Fibroblast of the conjunctiva (primary cell): ENCODE data around the gene ACAP1.
"Not testable (repeated sequence)": the region's sequence is repeated elsewhere in the genome, so short reads cannot be mapped to it uniquely, and the experiment has no call there.

ENCODE experiments used
- DNase-seq: peaks from one replicate; pipeline ENCODE4 v3.0.0-alpha.2; 2010; ENCODE audit warnings: low read depth

The ACAP1 gene

GRCh38 chr17:7355573-7355972 lies 19.2 kb downstream of the ACAP1 start:
- DNase-seq = no peak

GRCh38 chr17:7356072-7356549 lies 19.8 kb downstream of the ACAP1 start:
- DNase-seq = no peak

- no peak for DNase-seq
These were observed 20.4 kb downstream of the ACAP1 start for GRCh38 chr17:7356756-7357155.

GRCh38 chr17:7357381-7357780 lies 21.1 kb downstream of the ACAP1 start:
- no peak for DNase-seq

GRCh38 chr17:7361906-7362305 lies 25.6 kb downstream of the ACAP1 start:
- DNase-seq = no peak

- no peak for DNase-seq
These were observed 27.0 kb downstream of the ACAP1 start for GRCh38 chr17:7363311-7363710.

- not testable (repeated sequence) for DNase-seq
These were observed 29.6 kb downstream of the ACAP1 start for GRCh38 chr17:7365963-7366362.

GRCh38 chr17:7367083-7367482 lies 30.8 kb downstream of the ACAP1 start:
- no peak for DNase-seq

GRCh38 chr17:7367918-7368598 lies 31.7 kb downstream of the ACAP1 start:
- DNase-seq = no peak

- DNase-seq = not testable (repeated sequence)
These were observed 32.3 kb downstream of the ACAP1 start for GRCh38 chr17:7368599-7368994.

- DNase-seq = no peak
These were observed 33.5 kb downstream of the ACAP1 start for GRCh38 chr17:7369825-7370224.

- DNase-seq = no peak
These were observed 34.5 kb downstream of the ACAP1 start for GRCh38 chr17:7370853-7371252.

- no peak for DNase-seq
These were observed 38.0 kb downstream of the ACAP1 start for GRCh38 chr17:7374353-7374752.

GRCh38 chr17:7379134-7379533 lies 42.8 kb downstream of the ACAP1 start:
- no peak for DNase-seq

GRCh38 chr17:7380321-7380720 lies 44.0 kb downstream of the ACAP1 start:
- peak; percentile 53 for DNase-seq

GRCh38 chr17:7380855-7381683 lies 44.7 kb downstream of the ACAP1 start, which contains the start of gene TNK1:
Gene TNK1, plus strand, starts transcription at chr17:7381089. Its CDS starts 1,838 bp downstream, at chr17:7382927.
- no peak for DNase-seq

GRCh38 chr17:7382901-7383300 lies 46.6 kb downstream of the ACAP1 start:
- DNase-seq = no peak

GRCh38 chr17:7383371-7383741 lies 47.0 kb downstream of the ACAP1 start:
- DNase-seq = no peak

GRCh38 chr17:7383742-7384488 lies 47.6 kb downstream of the ACAP1 start:
- DNase-seq = no peak

- no peak for DNase-seq
These were observed 48.3 kb downstream of the ACAP1 start for GRCh38 chr17:7384489-7385081.

GRCh38 chr17:7388856-7389255 lies 52.5 kb downstream of the ACAP1 start:
- no peak for DNase-seq
